Panc1 (cell line): ENCODE results near the gene COL4A2.

Experiments used
- POLR2AphosphoS5 ChIP-seq: IDR thresholded peaks from 2 replicates; pipeline ENCODE4 v1.6.1; 2012; ENCODE audit warnings: mild to moderate bottlenecking, low read depth, low read length, moderate library complexity
- TF ChIP-seq, protein P1 (sequence below): fragments of 450-650 bp; IDR thresholded peaks from 2 replicates; pipeline ENCODE4 v1.5.1; 2017; ENCODE audit warnings: mild to moderate bottlenecking

DNA sequence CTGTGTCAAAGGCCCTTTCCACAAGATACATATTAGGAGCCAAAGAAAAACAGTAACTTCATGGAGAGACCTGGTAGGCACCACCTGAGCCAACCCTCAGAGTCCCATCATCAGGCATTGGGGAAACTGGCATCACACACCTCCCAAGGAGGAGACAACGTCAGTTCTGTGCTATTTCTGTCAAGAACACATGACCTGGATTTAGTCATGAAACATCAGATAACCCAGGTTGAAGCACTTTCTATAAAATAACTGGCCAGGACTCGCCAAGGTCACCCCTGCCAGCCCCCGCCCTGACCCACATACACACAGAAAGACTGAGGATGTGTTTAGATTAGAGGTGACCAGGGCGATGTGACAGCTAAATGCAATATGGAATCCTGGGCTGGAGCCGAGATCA lies 35.8 kb upstream of the COL4A2 start:
- TF ChIP-seq, protein P1, sequence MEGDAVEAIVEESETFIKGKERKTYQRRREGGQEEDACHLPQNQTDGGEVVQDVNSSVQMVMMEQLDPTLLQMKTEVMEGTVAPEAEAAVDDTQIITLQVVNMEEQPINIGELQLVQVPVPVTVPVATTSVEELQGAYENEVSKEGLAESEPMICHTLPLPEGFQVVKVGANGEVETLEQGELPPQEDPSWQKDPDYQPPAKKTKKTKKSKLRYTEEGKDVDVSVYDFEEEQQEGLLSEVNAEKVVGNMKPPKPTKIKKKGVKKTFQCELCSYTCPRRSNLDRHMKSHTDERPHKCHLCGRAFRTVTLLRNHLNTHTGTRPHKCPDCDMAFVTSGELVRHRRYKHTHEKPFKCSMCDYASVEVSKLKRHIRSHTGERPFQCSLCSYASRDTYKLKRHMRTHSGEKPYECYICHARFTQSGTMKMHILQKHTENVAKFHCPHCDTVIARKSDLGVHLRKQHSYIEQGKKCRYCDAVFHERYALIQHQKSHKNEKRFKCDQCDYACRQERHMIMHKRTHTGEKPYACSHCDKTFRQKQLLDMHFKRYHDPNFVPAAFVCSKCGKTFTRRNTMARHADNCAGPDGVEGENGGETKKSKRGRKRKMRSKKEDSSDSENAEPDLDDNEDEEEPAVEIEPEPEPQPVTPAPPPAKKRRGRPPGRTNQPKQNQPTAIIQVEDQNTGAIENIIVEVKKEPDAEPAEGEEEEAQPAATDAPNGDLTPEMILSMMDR, result no peak
- no peak for TF ChIP-seq POLR2AphosphoS5
